ENCODE data around the gene RTRAF.

Gene RTRAF

GRCh38 chr14:51954657-51955056 lies 34.7 kb upstream of the RTRAF start:
- no peak for DNase-seq (ENCODE audit: low spot score)
- TF ChIP-seq, protein P1, sequence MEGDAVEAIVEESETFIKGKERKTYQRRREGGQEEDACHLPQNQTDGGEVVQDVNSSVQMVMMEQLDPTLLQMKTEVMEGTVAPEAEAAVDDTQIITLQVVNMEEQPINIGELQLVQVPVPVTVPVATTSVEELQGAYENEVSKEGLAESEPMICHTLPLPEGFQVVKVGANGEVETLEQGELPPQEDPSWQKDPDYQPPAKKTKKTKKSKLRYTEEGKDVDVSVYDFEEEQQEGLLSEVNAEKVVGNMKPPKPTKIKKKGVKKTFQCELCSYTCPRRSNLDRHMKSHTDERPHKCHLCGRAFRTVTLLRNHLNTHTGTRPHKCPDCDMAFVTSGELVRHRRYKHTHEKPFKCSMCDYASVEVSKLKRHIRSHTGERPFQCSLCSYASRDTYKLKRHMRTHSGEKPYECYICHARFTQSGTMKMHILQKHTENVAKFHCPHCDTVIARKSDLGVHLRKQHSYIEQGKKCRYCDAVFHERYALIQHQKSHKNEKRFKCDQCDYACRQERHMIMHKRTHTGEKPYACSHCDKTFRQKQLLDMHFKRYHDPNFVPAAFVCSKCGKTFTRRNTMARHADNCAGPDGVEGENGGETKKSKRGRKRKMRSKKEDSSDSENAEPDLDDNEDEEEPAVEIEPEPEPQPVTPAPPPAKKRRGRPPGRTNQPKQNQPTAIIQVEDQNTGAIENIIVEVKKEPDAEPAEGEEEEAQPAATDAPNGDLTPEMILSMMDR (IDR thresholded peaks at IDR 0.05; ENCODE audit: extremely low read depth, insufficient read depth, missing control alignments): peak; percentile 26
- in situ Hi-C loops (cut with MboI; ENCODE audit: low pct_unique_long_range_greater_than_20kb, low sequenced_read_pairs, unreplicated experiment): no loop called here

GRCh38 chr14:51957950-51958349 lies 31.4 kb upstream of the RTRAF start:
- DNase-seq (ENCODE audit: low spot score): no peak
- TF ChIP-seq, protein P1 (IDR thresholded peaks at IDR 0.05; ENCODE audit: extremely low read depth, insufficient read depth, missing control alignments): no peak
- in situ Hi-C loops (cut with MboI; ENCODE audit: low pct_unique_long_range_greater_than_20kb, low sequenced_read_pairs, unreplicated experiment): no loop called here

DNA sequence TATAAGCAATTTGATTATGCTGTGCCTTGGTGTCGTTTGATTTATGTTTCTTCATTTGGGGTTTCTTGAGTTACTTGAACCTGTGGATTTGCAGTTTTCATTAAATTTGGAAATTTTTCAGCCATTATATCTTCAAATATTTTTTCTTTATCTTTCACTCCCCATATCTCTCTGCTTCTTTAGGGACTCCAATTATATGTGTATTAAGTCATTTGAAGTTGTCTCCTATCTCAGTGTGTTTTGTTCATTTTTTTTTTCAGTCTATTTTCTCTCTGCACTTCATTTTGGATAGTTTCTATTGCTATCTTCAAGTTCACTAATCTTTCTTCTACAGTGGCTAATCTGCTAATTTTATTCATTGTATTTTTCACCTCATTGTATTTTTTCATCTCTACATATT lies 29.4 kb upstream of the RTRAF start:
- in situ Hi-C loops (cut with MboI; ENCODE audit: low pct_unique_long_range_greater_than_20kb, low sequenced_read_pairs, unreplicated experiment): no loop called here
- TF ChIP-seq, protein P1 (IDR thresholded peaks at IDR 0.05; ENCODE audit: extremely low read depth, insufficient read depth, missing control alignments): no peak
- DNase-seq (ENCODE audit: low spot score): no peak

- in situ Hi-C loops (cut with MboI; ENCODE audit: low pct_unique_long_range_greater_than_20kb, low sequenced_read_pairs, unreplicated experiment): no loop called here
- TF ChIP-seq, protein P1 (IDR thresholded peaks at IDR 0.05; ENCODE audit: extremely low read depth, insufficient read depth, missing control alignments): no peak
- DNase-seq (ENCODE audit: low spot score): no peak
These were observed 28.5 kb upstream of the RTRAF start for GRCh38 chr14:51960866-51961265.

DNA sequence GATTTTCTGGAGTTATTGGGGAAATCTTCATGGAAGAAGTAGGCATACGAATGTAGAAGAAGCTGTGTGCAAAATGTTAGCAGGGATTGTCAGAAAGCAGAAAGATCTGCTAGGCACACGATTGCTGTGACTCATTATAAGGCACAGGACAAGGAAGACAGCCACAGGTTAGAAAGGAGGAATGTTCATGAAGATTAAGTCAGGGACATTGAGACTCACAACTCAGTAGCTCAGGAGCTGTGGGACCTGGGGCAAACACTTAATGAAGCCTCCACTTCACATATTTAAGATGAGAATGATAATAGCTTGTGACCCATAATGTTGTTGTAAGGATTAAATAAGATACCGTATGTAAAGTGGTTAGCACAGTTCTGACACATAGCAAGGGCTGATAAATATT lies 26.6 kb upstream of the RTRAF start:
- no peak for DNase-seq (ENCODE audit: low spot score)
- TF ChIP-seq, protein P1 (IDR thresholded peaks at IDR 0.05; ENCODE audit: extremely low read depth, insufficient read depth, missing control alignments): no peak
- in situ Hi-C loops (cut with MboI; ENCODE audit: low pct_unique_long_range_greater_than_20kb, low sequenced_read_pairs, unreplicated experiment): no loop called here

- TF ChIP-seq, protein P1 (IDR thresholded peaks at IDR 0.05; ENCODE audit: extremely low read depth, insufficient read depth, missing control alignments): no peak
- in situ Hi-C loops (cut with MboI; ENCODE audit: low pct_unique_long_range_greater_than_20kb, low sequenced_read_pairs, unreplicated experiment): no loop called here
- no peak for DNase-seq (ENCODE audit: low spot score)
These were observed 26.1 kb upstream of the RTRAF start for GRCh38 chr14:51963286-51963685.

- in situ Hi-C loops (cut with MboI; ENCODE audit: low pct_unique_long_range_greater_than_20kb, low sequenced_read_pairs, unreplicated experiment): no loop called here
- DNase-seq (ENCODE audit: low spot score): no peak
- TF ChIP-seq, protein P1 (IDR thresholded peaks at IDR 0.05; ENCODE audit: extremely low read depth, insufficient read depth, missing control alignments): no peak
These were observed 21.8 kb upstream of the RTRAF start for GRCh38 chr14:51967521-51967920.
